ENCODE measurements around the gene ARMC8. TPM values are rescaled to one million over a fixed set of nuclear protein-coding genes. Genes with fewer than 3 reads are reported as not detected.
A peak's percentile ranks its signal among the peaks of the same experiment; 100 is the strongest.

Gene ARMC8
- total RNA-seq, 1 donor = 59.0 TPM

DNA sequence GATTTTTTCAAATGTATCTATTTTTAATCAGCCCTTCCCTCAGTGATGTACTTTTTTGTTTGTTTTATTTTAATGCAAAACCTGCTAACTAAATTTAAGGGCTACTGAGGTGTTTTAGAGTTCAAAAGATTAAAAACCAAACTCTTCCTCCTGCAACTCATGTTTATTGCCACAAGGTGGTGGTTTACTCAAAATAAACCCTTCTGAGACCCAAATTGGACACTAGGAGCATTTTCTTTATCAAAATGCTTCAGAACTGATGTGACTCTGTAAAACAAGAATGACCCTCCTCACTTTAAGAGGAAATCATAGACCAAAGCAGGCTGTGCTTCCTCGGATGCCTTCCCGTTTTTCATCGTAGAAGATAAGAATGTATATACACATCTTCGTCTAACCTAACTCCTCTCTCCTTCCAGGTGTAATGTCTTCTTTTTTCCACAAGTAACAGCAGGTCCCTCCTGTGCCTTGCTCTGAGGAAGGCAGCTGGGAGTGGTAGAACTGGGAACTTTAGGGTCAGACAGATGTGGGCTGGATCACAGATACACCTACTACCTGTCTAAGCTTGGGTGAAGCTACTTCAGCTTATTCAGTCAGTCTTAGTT is 145.5 kb downstream of the ARMC8 start:
- Histone ChIP-seq H3K27me3 (ENCODE audit: insufficient read depth, low read length) (peaks cover 5% of the 10 kb centered on the region), H3K79me2 (ENCODE audit: insufficient read depth, low read length) (no peaks in the 10 kb centered on the region), H3K4me3 (ENCODE audit: insufficient read depth, low read length) (no peak overlapping the region), H4K20me1 (ENCODE audit: insufficient read depth, low read length) (no peaks in the 10 kb centered on the region), H3K9me3 (ENCODE audit: low read depth, low read length) (no peaks in the 10 kb centered on the region), H3K36me3 (ENCODE audit: insufficient read depth, low read length) (no peaks in the 10 kb centered on the region), H3K27ac (ENCODE audit: low read depth, low read length) (no peak overlapping the region), H3K4me1 (ENCODE audit: insufficient read depth, low read length) (peaks cover 11% of the 10 kb centered on the region), H2AFZ (ENCODE audit: low read length) (no peak overlapping the region), H3K4me2 (ENCODE audit: insufficient read depth, low read length) (no peak overlapping the region)
- TF ChIP-seq, protein P1, sequence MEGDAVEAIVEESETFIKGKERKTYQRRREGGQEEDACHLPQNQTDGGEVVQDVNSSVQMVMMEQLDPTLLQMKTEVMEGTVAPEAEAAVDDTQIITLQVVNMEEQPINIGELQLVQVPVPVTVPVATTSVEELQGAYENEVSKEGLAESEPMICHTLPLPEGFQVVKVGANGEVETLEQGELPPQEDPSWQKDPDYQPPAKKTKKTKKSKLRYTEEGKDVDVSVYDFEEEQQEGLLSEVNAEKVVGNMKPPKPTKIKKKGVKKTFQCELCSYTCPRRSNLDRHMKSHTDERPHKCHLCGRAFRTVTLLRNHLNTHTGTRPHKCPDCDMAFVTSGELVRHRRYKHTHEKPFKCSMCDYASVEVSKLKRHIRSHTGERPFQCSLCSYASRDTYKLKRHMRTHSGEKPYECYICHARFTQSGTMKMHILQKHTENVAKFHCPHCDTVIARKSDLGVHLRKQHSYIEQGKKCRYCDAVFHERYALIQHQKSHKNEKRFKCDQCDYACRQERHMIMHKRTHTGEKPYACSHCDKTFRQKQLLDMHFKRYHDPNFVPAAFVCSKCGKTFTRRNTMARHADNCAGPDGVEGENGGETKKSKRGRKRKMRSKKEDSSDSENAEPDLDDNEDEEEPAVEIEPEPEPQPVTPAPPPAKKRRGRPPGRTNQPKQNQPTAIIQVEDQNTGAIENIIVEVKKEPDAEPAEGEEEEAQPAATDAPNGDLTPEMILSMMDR (IDR thresholded peaks at IDR 0.05; ENCODE audit: extremely low read depth, low read depth, low read length) = peak; percentile 67
- peak; percentile 91 for DNase-seq (ENCODE audit: insufficient read length, low spot score, missing footprints)

DNA sequence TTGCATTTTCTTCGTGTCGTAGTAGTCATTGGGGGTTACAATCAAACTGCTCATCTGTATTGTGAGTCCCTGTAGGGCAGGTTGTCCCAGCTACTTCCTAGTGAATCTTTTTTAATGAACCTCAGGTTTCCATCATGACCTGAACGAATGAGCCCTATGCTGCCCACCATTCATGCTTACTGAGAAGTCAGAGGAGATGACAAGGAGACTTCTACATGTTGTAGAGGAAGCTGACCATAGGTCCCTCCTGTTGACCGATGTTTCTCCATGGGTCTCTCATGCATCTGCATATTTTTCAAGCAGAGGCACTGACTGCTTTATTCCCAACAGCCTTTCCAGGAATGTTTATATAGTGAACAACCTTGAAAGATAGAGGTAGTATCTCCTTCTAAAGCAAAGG is 147.5 kb downstream of the ARMC8 start:
- peak; percentile 77 for DNase-seq (ENCODE audit: insufficient read length, low spot score, missing footprints)
- TF ChIP-seq, protein P1 (IDR thresholded peaks at IDR 0.05; ENCODE audit: extremely low read depth, low read depth, low read length) = no peak
- no peak overlapping the region for H3K27ac ChIP-seq (ENCODE audit: low read depth, low read length)
- H4K20me1 ChIP-seq (ENCODE audit: insufficient read depth, low read length) = no peaks in the 10 kb centered on the region
- no peaks in the 10 kb centered on the region for H3K36me3 ChIP-seq (ENCODE audit: insufficient read depth, low read length)
- no peak overlapping the region for H3K4me2 ChIP-seq (ENCODE audit: insufficient read depth, low read length)
- H2AFZ ChIP-seq (ENCODE audit: low read length) = no peak overlapping the region
- no peaks in the 10 kb centered on the region for H3K9me3 ChIP-seq (ENCODE audit: low read depth, low read length)
- H3K79me2 ChIP-seq (ENCODE audit: insufficient read depth, low read length) = no peaks in the 10 kb centered on the region
- peaks cover 5% of the 10 kb centered on the region for H3K27me3 ChIP-seq (ENCODE audit: insufficient read depth, low read length)
- H3K4me1 ChIP-seq (ENCODE audit: insufficient read depth, low read length) = peaks cover 4% of the 10 kb centered on the region
- H3K4me3 ChIP-seq (ENCODE audit: insufficient read depth, low read length) = no peak overlapping the region

DNA sequence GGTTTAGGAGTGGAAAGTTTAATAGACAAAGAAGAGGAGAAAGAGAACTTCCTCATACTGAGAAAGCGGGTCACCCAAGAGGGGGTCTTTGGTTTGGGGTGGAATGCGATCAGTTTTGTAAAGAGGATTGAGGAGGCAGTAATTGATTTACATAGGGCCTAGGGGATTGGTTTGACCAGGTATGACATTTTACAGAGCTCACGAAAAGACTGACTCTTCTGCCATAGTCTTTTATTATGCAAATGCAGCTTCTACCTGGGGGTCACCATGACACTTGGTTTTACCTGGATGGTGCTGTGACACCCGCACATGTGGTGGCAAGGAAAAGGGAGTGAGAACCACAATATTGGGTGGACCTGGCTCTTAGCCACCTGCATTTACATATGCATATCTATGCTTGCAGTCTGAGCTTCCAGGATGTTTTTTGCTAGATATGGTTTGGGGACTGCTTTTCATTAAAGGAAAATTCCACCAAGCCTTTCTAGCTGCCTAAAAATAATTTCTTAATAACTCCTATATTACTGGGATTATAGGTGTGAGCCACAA is 149.4 kb downstream of the ARMC8 start:
- no peak overlapping the region for H2AFZ ChIP-seq (ENCODE audit: low read length)
- TF ChIP-seq, protein P1 (IDR thresholded peaks at IDR 0.05; ENCODE audit: extremely low read depth, low read depth, low read length) = no peak
- H3K27me3 ChIP-seq (ENCODE audit: insufficient read depth, low read length) = peaks cover 5% of the 10 kb centered on the region
- no peaks in the 10 kb centered on the region for H3K36me3 ChIP-seq (ENCODE audit: insufficient read depth, low read length)
- no peaks in the 10 kb centered on the region for H3K9me3 ChIP-seq (ENCODE audit: low read depth, low read length)
- H3K4me2 ChIP-seq (ENCODE audit: insufficient read depth, low read length) = no peak overlapping the region
- DNase-seq (ENCODE audit: insufficient read length, low spot score, missing footprints) = no peak
- H3K79me2 ChIP-seq (ENCODE audit: insufficient read depth, low read length) = no peaks in the 10 kb centered on the region
- H4K20me1 ChIP-seq (ENCODE audit: insufficient read depth, low read length) = no peaks in the 10 kb centered on the region
- H3K27ac ChIP-seq (ENCODE audit: low read depth, low read length) = no peak overlapping the region
- no peak overlapping the region for H3K4me3 ChIP-seq (ENCODE audit: insufficient read depth, low read length)
- H3K4me1 ChIP-seq (ENCODE audit: insufficient read depth, low read length) = no peaks in the 10 kb centered on the region

DNA sequence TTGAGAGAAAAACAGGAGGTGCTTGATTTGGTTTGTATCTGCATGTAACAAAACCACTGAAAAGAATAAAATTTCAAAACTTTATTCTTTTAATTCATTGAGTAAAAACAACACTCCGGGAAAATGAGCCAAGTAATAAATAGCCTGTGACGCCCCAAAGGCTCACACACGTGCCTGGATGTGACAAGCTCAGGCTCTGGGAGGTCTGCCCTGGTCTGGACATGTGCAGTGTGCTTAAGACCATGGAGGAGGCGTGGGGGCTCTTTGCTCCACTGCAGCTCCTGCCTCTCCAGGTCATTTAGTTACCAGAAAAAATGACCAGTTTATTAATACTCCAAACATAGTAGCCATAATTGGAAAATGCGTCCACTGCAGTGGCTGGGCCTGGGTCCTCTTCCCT is 151.1 kb downstream of the ARMC8 start:
- TF ChIP-seq, protein P1 (IDR thresholded peaks at IDR 0.05; ENCODE audit: extremely low read depth, low read depth, low read length) = no peak
- Histone ChIP-seq H2AFZ (ENCODE audit: low read length) (no peak overlapping the region), H3K27me3 (ENCODE audit: insufficient read depth, low read length) (peaks cover 5% of the 10 kb centered on the region), H3K27ac (ENCODE audit: low read depth, low read length) (no peak overlapping the region), H4K20me1 (ENCODE audit: insufficient read depth, low read length) (no peaks in the 10 kb centered on the region), H3K4me2 (ENCODE audit: insufficient read depth, low read length) (no peak overlapping the region), H3K4me3 (ENCODE audit: insufficient read depth, low read length) (no peak overlapping the region), H3K4me1 (ENCODE audit: insufficient read depth, low read length) (no peaks in the 10 kb centered on the region), H3K79me2 (ENCODE audit: insufficient read depth, low read length) (no peaks in the 10 kb centered on the region), H3K9me3 (ENCODE audit: low read depth, low read length) (no peaks in the 10 kb centered on the region), H3K36me3 (ENCODE audit: insufficient read depth, low read length) (no peaks in the 10 kb centered on the region)
- DNase-seq (ENCODE audit: insufficient read length, low spot score, missing footprints) = no peak
